Subcutaneous adipose tissue (tissue), 4 donors: Measurements from ENCODE around the gene TMEM256. TPM values are rescaled to one million over a fixed set of nuclear protein-coding genes. Genes with fewer than 3 reads are reported as not detected.

Experiments
- total RNA-seq, 4 donors: library from RNA; depleted of rRNA; stranded (reverse); fragments of >200 nt; gene quantifications; one replicate each; pipeline ENCODE4 v1.1.0, GENCODE V29; 2016
- TF ChIP-seq, protein P1 (sequence below): fragments of 450-650 bp; IDR thresholded peaks from one replicate; pipeline ENCODE4 v1.5.1; 2016; ENCODE audit warnings: low read depth, mild to moderate bottlenecking, control low read depth, antibody characterized with exemption, moderate library complexity

TMEM256 gene
- total RNA-seq, 4 donors from 2014 or later: 76.7 to 134 (median 109) TPM

DNA sequence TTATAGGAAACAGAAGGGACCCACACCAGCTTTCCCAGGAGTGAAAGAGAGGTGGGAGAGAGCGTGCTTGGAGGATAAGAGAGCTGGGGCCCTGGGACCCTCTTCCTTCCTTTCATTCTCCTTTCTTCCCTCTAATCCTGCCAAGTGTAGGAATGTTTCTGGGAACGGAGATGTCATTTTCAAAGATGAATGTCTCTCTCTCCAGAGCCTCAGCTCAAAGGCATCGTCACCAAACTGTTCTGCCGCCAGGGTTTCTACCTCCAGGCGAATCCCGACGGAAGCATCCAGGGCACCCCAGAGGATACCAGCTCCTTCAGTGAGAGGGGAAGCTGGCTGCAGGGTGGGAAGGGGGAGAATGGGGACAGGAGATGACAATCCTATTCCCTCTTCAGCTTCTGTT is 37.4 kb upstream of the TMEM256 start:
- TF ChIP-seq, protein P1, sequence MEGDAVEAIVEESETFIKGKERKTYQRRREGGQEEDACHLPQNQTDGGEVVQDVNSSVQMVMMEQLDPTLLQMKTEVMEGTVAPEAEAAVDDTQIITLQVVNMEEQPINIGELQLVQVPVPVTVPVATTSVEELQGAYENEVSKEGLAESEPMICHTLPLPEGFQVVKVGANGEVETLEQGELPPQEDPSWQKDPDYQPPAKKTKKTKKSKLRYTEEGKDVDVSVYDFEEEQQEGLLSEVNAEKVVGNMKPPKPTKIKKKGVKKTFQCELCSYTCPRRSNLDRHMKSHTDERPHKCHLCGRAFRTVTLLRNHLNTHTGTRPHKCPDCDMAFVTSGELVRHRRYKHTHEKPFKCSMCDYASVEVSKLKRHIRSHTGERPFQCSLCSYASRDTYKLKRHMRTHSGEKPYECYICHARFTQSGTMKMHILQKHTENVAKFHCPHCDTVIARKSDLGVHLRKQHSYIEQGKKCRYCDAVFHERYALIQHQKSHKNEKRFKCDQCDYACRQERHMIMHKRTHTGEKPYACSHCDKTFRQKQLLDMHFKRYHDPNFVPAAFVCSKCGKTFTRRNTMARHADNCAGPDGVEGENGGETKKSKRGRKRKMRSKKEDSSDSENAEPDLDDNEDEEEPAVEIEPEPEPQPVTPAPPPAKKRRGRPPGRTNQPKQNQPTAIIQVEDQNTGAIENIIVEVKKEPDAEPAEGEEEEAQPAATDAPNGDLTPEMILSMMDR: no peak

GRCh38 chr17:7440834-7441195 is 36.9 kb upstream of the TMEM256 start:
- TF ChIP-seq, protein P1: no peak

GRCh38 chr17:7440113-7440833 is 36.4 kb upstream of the TMEM256 start:
- TF ChIP-seq, protein P1: no peak

DNA sequence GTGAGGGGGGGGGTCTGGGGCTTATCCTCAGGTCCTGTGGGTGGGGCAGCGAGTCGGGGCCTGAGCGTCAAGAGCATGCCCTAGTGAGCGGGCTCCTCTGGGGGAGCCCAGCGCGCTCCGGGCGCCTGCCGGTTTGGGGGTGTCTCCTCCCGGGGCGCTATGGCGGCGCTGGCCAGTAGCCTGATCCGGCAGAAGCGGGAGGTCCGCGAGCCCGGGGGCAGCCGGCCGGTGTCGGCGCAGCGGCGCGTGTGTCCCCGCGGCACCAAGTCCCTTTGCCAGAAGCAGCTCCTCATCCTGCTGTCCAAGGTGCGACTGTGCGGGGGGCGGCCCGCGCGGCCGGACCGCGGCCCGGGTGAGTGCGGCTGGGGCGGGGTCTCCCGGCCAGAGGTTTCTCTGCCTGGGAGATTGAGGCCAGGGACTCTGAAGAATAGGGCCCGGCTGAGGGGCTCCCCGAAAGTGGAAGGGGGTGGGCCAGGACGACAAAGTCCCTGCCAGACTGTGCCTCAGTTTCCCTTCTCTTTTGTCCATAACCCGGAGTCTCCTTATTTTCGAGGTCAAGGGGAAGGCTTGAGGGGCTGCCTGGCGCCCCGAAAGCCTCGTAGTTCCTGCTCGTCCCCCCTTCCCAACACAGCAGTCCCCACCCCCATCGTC is 35.7 kb upstream of the TMEM256 start, which contains the start of gene FGF11:
Gene FGF11 (plus strand): TSS at position 51 of the 651 bp plus-strand sequence. CDS start 109 bp downstream, at position 160.
- TF ChIP-seq, protein P1: no peak

GRCh38 chr17:7438656-7439460 is 35.0 kb upstream of the TMEM256 start:
- TF ChIP-seq, protein P1: no peak

DNA sequence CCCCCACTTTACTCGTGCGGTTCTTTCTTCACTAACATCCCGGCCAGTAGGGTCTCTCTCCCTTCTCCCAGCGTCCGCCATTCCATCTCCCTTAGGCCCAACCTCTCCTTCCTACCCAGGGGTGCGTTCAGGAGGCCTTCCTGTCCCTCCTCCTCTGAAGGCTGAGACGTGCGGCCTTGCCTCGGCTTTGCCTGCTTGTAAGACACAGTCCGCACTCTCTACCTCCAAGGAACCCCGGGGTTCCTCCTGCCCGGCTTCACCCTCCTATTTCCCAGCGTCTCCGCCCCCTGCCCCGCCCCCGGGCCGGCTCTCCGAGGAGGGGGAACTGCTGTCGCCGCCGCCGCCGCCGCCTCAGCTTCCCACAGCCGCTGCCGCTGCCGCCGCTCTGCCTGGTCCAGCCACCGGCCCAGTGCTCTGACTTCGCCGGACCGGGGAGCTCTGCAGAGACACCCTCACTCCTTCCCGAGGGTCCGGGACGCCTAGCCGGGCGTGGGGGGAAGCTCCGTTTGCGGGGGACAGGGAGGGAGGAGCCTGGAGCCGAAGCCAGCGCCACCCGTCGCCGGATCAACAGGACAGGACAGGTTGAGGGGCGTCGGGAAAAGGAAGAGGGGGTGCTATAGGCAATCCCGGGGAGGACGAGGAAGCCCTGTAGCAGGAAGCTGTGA is 34.2 kb upstream of the TMEM256 start:
- TF ChIP-seq, protein P1: no peak
